Fibroblast of pulmonary artery (primary cell): ENCODE results near the gene RHEBL1.
A peak's percentile ranks its signal among the peaks of the same experiment; 100 is the strongest.

Source experiments
- DNase-seq: peaks from one replicate; pipeline ENCODE4 v3.0.0-alpha.2; 2010; ENCODE audit warnings: low read depth
- H3K4me3 ChIP-seq: replicated peaks from 2 replicates; pipeline ENCODE4 v1.5.1; 2011; ENCODE audit warnings: low read depth, mild to moderate bottlenecking, control low read depth, low read length, moderate library complexity
- TF ChIP-seq, protein P1 (sequence below): IDR thresholded peaks from 2 replicates; pipeline ENCODE4 v1.5.1; 2011; ENCODE audit warnings: mild to moderate bottlenecking, control low read depth, low read length, inconsistent platforms; ENCODE audit errors: missing control alignments

RHEBL1 gene

GRCh38 chr12:49104822-49105221 is 35.0 kb upstream of the RHEBL1 start:
- TF ChIP-seq, protein P1, sequence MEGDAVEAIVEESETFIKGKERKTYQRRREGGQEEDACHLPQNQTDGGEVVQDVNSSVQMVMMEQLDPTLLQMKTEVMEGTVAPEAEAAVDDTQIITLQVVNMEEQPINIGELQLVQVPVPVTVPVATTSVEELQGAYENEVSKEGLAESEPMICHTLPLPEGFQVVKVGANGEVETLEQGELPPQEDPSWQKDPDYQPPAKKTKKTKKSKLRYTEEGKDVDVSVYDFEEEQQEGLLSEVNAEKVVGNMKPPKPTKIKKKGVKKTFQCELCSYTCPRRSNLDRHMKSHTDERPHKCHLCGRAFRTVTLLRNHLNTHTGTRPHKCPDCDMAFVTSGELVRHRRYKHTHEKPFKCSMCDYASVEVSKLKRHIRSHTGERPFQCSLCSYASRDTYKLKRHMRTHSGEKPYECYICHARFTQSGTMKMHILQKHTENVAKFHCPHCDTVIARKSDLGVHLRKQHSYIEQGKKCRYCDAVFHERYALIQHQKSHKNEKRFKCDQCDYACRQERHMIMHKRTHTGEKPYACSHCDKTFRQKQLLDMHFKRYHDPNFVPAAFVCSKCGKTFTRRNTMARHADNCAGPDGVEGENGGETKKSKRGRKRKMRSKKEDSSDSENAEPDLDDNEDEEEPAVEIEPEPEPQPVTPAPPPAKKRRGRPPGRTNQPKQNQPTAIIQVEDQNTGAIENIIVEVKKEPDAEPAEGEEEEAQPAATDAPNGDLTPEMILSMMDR = no peak
- no peak for DNase-seq
- no peak overlapping the region for H3K4me3 ChIP-seq

DNA sequence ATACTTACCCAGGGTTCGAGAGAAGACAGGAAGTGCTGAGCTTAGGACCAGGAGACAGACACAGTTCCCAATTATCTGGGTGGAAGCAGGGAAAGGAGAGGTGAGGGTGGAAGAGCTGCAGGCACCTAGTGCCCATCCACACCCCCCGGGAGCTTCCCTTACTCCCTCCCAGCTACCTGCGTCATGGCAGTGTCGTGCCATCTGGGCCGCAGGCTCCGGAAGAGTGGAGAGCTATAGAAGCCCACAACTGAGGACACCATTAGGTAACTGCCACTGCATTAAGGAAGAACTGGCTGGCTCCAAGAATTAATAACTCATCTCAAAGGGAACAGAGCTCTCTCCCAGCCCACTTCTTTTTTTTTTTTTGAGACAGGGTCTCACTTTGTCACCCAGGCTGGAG is 30.6 kb upstream of the RHEBL1 start:
- TF ChIP-seq, protein P1 = no peak
- DNase-seq = no peak
- no peak overlapping the region for H3K4me3 ChIP-seq

GRCh38 chr12:49098703-49099102 is 28.9 kb upstream of the RHEBL1 start:
- H3K4me3 ChIP-seq = no peak overlapping the region
- DNase-seq = no peak
- TF ChIP-seq, protein P1 = no peak

DNA sequence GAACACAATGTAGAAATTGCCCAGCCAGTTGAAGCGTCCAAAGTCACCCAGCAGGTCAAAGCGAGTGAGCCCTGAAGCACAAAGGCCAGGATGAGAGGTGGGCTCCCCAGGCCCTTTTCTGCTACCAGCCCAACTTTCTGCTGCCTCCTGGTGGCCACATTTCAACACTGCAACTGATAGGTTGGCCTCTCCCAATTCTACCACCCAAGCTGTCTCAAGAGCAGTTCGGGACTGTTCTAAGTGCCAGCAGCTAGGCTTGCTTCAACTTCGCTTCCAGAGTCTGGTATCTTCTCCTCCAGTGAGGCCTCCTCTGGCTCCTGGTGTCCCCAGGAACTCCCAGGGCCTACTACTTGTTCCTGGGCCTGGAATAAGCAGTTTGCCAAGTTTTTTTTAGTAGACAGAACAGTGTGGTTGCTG is 28.3 kb upstream of the RHEBL1 start:
- peak; percentile 63 for DNase-seq
- TF ChIP-seq, protein P1 = peak; percentile 90
- H3K4me3 ChIP-seq = no peak overlapping the region

- DNase-seq = no peak
- no peak overlapping the region for H3K4me3 ChIP-seq
- TF ChIP-seq, protein P1 = no peak
These were observed 27.6 kb upstream of the RHEBL1 start for GRCh38 chr12:49097381-49097780.

DNA sequence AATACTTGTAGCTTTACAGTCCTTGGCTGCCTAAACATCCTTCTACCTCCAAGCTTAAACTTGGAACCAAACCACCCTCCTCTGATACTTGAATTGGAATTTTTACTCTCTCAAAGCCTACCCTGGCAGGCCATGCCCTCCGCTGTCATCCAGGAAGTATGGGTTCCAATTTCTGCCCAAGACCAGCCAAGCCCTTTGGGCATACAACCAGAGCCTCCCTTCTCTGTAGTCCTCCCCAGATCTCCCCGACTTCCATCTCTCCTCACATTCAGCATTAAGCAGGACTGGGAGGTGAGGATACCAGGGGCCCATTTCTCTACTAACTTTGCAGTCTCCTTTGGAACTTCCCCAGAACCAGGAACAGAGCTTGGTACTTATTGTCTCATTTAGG is 25.2 kb upstream of the RHEBL1 start:
- DNase-seq = no peak
- H3K4me3 ChIP-seq = no peak overlapping the region
- TF ChIP-seq, protein P1 = no peak

- no peak within 1 kb of the TSS for H3K4me3 ChIP-seq
- DNase-seq = no peak
- TF ChIP-seq, protein P1 = no peak
These were observed 24.6 kb upstream of the RHEBL1 start, which contains the start of gene DHH for GRCh38 chr12:49094160-49094974. DHH (minus strand) TSS chr12:49094801; CDS start chr12:49094512, 289 bp downstream.
